HL-60 (cell line): ENCODE measurements around the gene TAGLN.

ENCODE experiments used
- GABPA ChIP-seq: IDR thresholded peaks from 2 replicates; pipeline ENCODE4 v1.6.1; 2012; ENCODE audit warnings: low read depth
- POLR2AphosphoS5 ChIP-seq: IDR thresholded peaks from 2 replicates; pipeline ENCODE4 v1.6.1; 2012; ENCODE audit warnings: low read depth
- REST ChIP-seq: IDR thresholded peaks from 2 replicates; pipeline ENCODE4 v1.6.1; 2012; ENCODE audit warnings: low read depth; ENCODE audit not compliant: insufficient replicate concordance
- SPI1 ChIP-seq: IDR thresholded peaks from 2 replicates; pipeline ENCODE4 v1.6.1; 2012; ENCODE audit warnings: low read depth, mild to moderate bottlenecking, borderline replicate concordance
- TF ChIP-seq, protein P1 (sequence below): IDR thresholded peaks from one replicate; pipeline ENCODE4 v1.5.1; 2011; ENCODE audit warnings: low read length, control low read depth, inconsistent platforms; ENCODE audit not compliant: insufficient read depth

GRCh38 chr11:117191680-117192400 is 7.3 kb upstream of the TAGLN start:
- TF ChIP-seq, protein P1, sequence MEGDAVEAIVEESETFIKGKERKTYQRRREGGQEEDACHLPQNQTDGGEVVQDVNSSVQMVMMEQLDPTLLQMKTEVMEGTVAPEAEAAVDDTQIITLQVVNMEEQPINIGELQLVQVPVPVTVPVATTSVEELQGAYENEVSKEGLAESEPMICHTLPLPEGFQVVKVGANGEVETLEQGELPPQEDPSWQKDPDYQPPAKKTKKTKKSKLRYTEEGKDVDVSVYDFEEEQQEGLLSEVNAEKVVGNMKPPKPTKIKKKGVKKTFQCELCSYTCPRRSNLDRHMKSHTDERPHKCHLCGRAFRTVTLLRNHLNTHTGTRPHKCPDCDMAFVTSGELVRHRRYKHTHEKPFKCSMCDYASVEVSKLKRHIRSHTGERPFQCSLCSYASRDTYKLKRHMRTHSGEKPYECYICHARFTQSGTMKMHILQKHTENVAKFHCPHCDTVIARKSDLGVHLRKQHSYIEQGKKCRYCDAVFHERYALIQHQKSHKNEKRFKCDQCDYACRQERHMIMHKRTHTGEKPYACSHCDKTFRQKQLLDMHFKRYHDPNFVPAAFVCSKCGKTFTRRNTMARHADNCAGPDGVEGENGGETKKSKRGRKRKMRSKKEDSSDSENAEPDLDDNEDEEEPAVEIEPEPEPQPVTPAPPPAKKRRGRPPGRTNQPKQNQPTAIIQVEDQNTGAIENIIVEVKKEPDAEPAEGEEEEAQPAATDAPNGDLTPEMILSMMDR: no peak
- TF ChIP-seq REST (no peak), POLR2AphosphoS5 (no peak), SPI1 (no peak), GABPA (no peak)
